Muscle of leg (tissue), 11 donors: Measurements from ENCODE around the gene VCAN. TPM values are rescaled to one million over a fixed set of nuclear protein-coding genes. Genes with fewer than 3 reads are reported as not detected.

ENCODE experiments used
- DNase-seq: peaks from one replicate; pipeline ENCODE4 v3.0.0; 2013
- H3K27ac ChIP-seq: one replicate; pipeline ENCODE4 v1.5.1; 2013; ENCODE audit warnings: mild to moderate bottlenecking, low read length, control low read depth
- H3K27me3 ChIP-seq: one replicate; pipeline ENCODE4 v1.6.1; 2013; ENCODE audit warnings: low read length; ENCODE audit not compliant: control insufficient read depth, insufficient read depth
- H3K36me3 ChIP-seq: one replicate; pipeline ENCODE4 v1.6.1; 2013; ENCODE audit warnings: low read length; ENCODE audit not compliant: control insufficient read depth, insufficient read depth
- H3K4me1 ChIP-seq: one replicate; pipeline ENCODE4 v1.6.1; 2013; ENCODE audit warnings: low read length; ENCODE audit not compliant: control insufficient read depth, insufficient read depth
- H3K4me3 ChIP-seq: one replicate; pipeline ENCODE4 v1.5.1; 2013; ENCODE audit warnings: low read length, control low read depth
- H3K9me3 ChIP-seq: replicated peaks from 2 replicates; pipeline ENCODE4 v1.6.1; 2013; ENCODE audit warnings: low read depth, low read length; ENCODE audit not compliant: control insufficient read depth
- WGBS: methylation state at CpG from one replicate; pipeline ENCODE4 v1.1.5; 2013; ENCODE audit warnings: missing lambda C conversion rate; ENCODE audit not compliant: insufficient coverage; 5-methylcytosine and 5-hydroxymethylcytosine counted together
- polyA plus RNA-seq, 8 donors: library from polyadenylated mRNA; unstranded; fragments of 120-200 nt; gene quantifications; one replicate each; pipeline versions ENCODE4 v1.2.1 to v1.2.3, GENCODE V29; 2013; ENCODE audit warnings: inconsistent platforms in 1 of 8, low replicate concordance in 1 of 8; ENCODE audit not compliant: insufficient read length in 8 of 8, insufficient read depth in 1 of 8
- total RNA-seq: library from RNA; stranded (reverse); fragments of 120-200 nt; gene quantifications from one replicate; pipeline ENCODE4 v1.2.4, GENCODE V29; 2013

The VCAN gene
- total and polyA plus RNA-seq, 9 donors = 187 to 382 (median 256) TPM

DNA sequence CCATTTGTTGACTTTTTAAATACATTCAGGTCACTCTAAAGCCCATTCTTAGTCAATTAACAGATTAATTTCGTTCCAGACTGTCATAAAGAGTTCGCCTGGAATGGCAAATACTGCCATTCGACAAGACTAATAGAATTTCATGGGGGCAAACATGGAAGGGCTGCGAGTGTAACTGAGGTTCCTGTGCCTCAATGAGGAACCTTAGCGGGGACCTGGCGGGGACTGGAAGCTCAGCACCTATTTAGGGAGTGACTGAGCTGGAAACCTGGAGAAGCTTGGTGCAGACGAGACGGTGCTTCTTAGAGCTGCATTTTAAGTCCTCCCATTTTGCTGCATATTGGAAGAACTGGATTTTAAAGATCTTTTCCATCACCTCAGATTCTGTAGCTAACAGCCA lies 3.4 kb downstream of the VCAN start:
- Histone ChIP-seq H3K27ac (peak overlapping the region; percentile 98), H3K9me3 (no peaks in the 10 kb centered on the region), H3K4me3 (peak overlapping the region; percentile 62), H3K36me3 (peaks cover 5% of the 10 kb centered on the region), H3K4me1 (peaks cover 16% of the 10 kb centered on the region), H3K27me3 (peaks cover 24% of the 10 kb centered on the region)
- DNase-seq = peak; percentile 41
- 17% methylated on average over 7 of the region's 8 CpGs for WGBS

DNA sequence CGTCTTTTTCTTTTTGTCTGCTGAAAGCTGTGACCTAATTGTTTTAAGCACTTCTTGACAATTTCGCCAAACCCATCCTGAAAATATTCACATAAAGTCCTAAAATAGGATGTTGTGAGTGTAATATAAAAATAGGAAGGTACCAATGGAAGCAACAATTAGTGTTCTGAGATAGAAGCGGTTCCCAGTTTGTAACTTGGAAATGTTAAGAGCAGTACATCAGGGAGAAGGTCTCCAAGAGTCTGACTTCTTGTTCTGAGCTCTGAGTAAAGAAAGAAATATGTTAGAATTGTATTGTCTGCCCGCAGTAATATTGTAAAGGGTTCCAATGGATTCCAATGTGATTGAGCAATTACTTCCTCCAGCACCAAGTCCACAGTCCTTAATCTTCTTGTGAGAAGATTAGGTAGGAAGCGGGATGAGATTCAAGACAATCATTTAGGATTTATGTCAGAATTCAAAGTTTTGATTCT lies 3.9 kb downstream of the VCAN start:
- 29% methylated on average over 1 of the region's 5 CpGs for WGBS
- Histone ChIP-seq H3K4me3 (peak overlapping the region; percentile 62), H3K36me3 (peaks cover 5% of the 10 kb centered on the region), H3K9me3 (no peaks in the 10 kb centered on the region), H3K27me3 (peaks cover 24% of the 10 kb centered on the region), H3K27ac (peak overlapping the region; percentile 98), H3K4me1 (peaks cover 16% of the 10 kb centered on the region)
- DNase-seq = peak; percentile 66

DNA sequence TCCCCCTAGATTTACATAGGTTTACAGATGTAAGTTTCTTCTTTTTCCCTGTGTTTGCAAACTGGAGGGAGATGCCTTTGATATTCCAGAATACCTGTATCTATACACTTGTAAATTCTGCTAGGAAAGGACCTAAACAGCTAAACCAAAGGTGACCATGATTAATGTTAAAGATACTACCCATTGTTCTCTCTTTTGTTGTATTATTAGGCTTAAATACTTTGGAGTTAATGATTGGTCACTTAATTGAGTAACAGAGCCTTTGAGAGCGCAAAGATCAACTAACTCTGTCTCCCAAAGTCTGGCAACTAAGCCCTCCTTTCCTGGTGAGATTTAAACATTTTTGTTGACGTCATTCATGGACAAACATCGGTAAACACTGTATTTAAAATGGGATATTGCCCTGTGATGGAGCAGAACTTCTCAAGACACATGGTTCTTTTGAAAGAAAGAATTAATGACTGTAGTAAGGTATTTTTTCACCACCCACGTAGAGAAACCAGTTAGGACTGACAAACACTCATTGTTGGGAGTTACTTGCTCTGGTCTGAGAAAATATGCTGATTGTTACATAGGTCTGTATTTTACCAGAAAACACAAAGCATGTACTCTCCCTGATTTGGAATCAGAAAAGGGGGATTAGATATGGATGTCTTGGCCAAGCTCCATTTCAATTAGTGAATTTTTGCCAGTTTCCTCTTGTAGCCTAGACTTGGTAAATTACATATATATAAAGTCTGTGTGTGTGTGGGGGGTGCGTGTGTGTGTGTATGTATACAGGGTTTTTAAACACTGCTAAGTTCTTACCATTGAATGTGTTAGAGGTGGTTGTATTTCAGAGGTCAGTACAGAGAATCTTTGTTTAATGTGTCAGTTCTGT lies 4.6 kb downstream of the VCAN start:
- H3K27ac ChIP-seq = peak overlapping the region; percentile 98

DNA sequence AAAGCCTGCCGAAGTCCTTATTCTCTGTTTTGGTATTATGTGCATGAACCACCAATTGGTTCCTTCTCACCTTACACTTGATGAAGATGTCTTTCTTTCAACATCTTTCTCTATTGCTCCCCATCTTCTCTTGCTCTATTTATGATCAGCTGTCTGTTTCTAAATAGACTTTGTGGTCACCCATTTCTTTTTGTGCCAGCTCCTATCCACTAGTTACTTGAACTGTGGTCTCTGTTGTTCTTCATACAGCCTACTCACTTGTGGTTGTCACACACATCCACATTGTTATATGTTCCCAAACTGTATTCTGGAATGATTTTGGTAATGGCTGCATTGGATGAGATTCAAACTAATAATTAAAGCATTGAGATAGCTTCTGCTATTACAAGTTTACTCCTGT lies 11.4 kb downstream of the VCAN start:
- no peak overlapping the region for H3K27ac ChIP-seq
- no peak overlapping the region for H3K4me3 ChIP-seq
- no peaks in the 10 kb centered on the region for H3K27me3 ChIP-seq
- no peak for DNase-seq
- no CpG with 5 or more reads among the region's 1 CpG for WGBS
- peaks cover 30% of the 10 kb centered on the region for H3K36me3 ChIP-seq
- H3K9me3 ChIP-seq = no peaks in the 10 kb centered on the region
- H3K4me1 ChIP-seq = no peaks in the 10 kb centered on the region

More for the DNA sequence above, 4.6 kb downstream of the VCAN start:
- DNase-seq = peak; percentile 32
- Histone ChIP-seq H3K4me3 (no peak overlapping the region), H3K4me1 (peaks cover 12% of the 10 kb centered on the region), H3K36me3 (peaks cover 5% of the 10 kb centered on the region), H3K27me3 (peaks cover 20% of the 10 kb centered on the region), H3K9me3 (no peaks in the 10 kb centered on the region)
- no CpG with 5 or more reads among the region's 5 CpGs for WGBS

DNA sequence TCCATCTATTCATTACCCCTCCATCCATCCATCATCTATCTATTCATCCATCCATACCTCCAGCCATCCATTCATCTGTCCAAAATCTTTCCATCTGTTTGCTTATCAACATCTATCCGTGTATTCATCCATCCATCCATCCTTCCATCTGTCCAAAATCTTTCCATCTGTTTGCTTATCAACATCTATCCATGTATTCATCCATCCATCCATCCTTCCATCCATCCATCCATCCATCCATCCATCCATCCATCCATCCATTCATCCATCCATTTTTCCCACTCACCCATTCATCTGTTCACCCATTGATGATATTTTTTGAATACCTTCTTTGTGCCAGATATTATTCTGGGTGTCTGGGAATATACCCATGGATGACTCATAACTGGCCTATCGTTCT lies 12.8 kb downstream of the VCAN start:
- H3K27me3 ChIP-seq = no peaks in the 10 kb centered on the region
- no peaks in the 10 kb centered on the region for H3K9me3 ChIP-seq
- H3K36me3 ChIP-seq = peaks cover 24% of the 10 kb centered on the region
- no peak overlapping the region for H3K27ac ChIP-seq
- DNase-seq = no peak
- 93% methylated on average over 1 of the region's 2 CpGs for WGBS
- H3K4me1 ChIP-seq = no peaks in the 10 kb centered on the region
- H3K4me3 ChIP-seq = no peak overlapping the region

DNA sequence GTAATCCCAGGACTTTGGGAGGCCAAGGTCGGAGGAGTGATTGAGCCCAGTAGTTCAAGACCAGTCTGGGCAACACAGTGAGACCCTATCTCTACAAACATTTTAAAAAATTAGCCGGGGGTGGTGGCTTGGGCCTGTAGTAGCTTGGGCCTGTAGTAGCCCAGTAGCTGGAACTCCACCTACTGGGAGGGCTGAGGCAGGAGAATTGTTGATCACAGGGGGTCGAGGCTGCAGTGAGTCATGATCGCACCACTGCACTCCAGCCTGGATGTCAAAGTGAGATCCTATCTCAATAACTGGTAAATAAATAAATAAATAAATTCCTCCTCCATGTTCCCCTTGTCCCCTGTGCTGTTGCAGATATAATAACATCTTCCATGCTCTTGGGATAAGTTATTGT lies 14.3 kb downstream of the VCAN start:
- DNase-seq = no peak
- no peak overlapping the region for H3K27ac ChIP-seq
- H3K4me1 ChIP-seq = no peaks in the 10 kb centered on the region
- H3K9me3 ChIP-seq = no peaks in the 10 kb centered on the region
- no peaks in the 10 kb centered on the region for H3K27me3 ChIP-seq
- H3K4me3 ChIP-seq = no peak overlapping the region
- peaks cover 29% of the 10 kb centered on the region for H3K36me3 ChIP-seq
- no CpG with 5 or more reads among the region's 4 CpGs for WGBS

DNA sequence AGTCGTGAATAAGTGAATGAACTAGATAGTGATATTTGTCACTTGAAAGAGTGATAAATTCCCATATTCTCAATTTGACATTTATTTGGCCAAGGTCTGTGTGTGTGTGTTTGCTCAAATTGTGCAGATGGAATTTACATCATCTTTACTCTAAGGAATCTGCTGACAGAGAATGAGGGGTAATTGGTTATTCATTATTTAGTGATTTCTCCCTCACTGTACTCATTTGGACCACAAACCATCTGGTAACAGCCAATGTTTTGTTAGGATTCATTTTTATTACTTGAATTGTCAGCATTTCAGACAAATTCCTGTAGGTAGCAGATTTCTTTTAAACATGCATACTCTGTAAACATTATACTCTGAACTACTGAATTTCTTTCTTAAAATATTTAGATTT lies 15.6 kb downstream of the VCAN start:
- Histone ChIP-seq H3K36me3 (peaks cover 27% of the 10 kb centered on the region), H3K27ac (no peak overlapping the region), H3K4me1 (no peaks in the 10 kb centered on the region), H3K9me3 (no peaks in the 10 kb centered on the region), H3K4me3 (no peak overlapping the region), H3K27me3 (no peaks in the 10 kb centered on the region)
- DNase-seq = no peak
- no CpG with 5 or more reads among the region's 1 CpG for WGBS

DNA sequence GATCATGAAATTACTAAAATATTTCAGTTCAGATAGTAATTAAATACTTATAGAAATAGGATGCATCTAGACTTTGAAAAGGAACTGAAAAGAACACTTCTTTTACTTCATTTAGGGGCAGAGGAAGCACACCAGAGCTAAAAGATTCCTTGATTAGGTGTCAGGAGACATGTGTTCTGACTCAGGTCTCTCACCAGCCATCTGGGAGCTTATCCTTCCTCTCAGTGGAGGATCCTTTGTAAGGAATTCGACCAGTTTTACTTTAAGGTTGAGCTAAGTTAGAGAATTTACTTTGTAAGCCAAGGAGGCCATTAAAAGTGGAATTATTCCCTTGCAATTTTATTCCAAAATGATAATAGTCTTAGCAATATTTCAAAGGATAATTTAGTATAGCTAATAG lies 16.7 kb downstream of the VCAN start:
- Histone ChIP-seq H3K27ac (no peak overlapping the region), H3K4me3 (no peak overlapping the region), H3K36me3 (peaks cover 29% of the 10 kb centered on the region), H3K4me1 (no peaks in the 10 kb centered on the region), H3K27me3 (no peaks in the 10 kb centered on the region), H3K9me3 (no peaks in the 10 kb centered on the region)
- peak; percentile 16 for DNase-seq
- no CpG with 5 or more reads among the region's 1 CpG for whole genome bisulfite sequencing

DNA sequence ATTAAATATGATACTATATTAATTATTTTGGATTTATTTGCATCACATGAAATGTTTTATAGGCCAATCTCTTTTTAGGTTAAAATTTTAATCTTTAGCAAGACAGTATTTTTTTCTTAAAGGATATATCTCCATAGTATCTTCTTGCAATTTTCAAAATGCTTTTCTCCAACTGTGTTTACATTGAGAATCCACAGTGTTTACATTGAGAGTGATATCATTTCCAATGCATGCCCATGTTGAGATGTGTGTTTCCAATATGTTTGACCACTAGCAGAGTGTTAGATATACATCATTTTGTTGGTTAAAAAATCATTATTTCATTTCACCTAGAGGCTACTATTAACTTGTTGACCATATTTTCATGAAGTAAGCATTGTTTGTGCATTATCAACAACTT lies 17.3 kb downstream of the VCAN start:
- Histone ChIP-seq H3K36me3 (peaks cover 33% of the 10 kb centered on the region), H3K27ac (no peak overlapping the region), H3K4me1 (no peaks in the 10 kb centered on the region), H3K9me3 (no peaks in the 10 kb centered on the region), H3K4me3 (no peak overlapping the region), H3K27me3 (no peaks in the 10 kb centered on the region)
- no peak for DNase-seq

DNA sequence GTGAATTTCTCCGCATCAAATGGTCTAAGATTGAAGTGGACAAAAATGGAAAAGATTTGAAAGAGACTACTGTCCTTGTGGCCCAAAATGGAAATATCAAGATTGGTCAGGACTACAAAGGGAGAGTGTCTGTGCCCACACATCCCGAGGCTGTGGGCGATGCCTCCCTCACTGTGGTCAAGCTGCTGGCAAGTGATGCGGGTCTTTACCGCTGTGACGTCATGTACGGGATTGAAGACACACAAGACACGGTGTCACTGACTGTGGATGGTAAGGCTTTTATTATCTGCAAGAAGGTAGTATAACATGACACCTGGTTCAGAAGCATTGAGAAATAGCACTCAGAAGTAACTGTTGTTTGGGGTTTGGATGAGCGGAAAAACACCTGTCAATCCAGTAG lies 18.7 kb downstream of the VCAN start:
- H3K27ac ChIP-seq = no peak overlapping the region
- H3K27me3 ChIP-seq = no peaks in the 10 kb centered on the region
- no peaks in the 10 kb centered on the region for H3K4me1 ChIP-seq
- WGBS = 94% methylated on average over 7 of the region's 9 CpGs
- no peaks in the 10 kb centered on the region for H3K9me3 ChIP-seq
- no peak for DNase-seq
- no peak overlapping the region for H3K4me3 ChIP-seq
- H3K36me3 ChIP-seq = peaks cover 26% of the 10 kb centered on the region
